HL-60/S4 treated with phorbol 12-myristate 13-acetate at 8.2 ng/mL for 4 days and 3 days (cell line): Measurements from ENCODE around the gene SNX27.
"Not testable (repeated sequence)": the region's sequence is repeated elsewhere in the genome, so short reads cannot be mapped to it uniquely, and the experiment has no call there.

Experiments used
- in situ Hi-C: fragments of 300-500 bp; cut with MboI; formaldehyde crosslinking; loops from 2 replicates; pipeline ENCODE4 v1.15.0; 2022; ENCODE audit warnings: low sequenced_read_pairs

Gene SNX27

GRCh38 chr1:151602550-151602949 is 9.3 kb upstream of the SNX27 start:
- in situ Hi-C loops: not testable (repeated sequence)

DNA sequence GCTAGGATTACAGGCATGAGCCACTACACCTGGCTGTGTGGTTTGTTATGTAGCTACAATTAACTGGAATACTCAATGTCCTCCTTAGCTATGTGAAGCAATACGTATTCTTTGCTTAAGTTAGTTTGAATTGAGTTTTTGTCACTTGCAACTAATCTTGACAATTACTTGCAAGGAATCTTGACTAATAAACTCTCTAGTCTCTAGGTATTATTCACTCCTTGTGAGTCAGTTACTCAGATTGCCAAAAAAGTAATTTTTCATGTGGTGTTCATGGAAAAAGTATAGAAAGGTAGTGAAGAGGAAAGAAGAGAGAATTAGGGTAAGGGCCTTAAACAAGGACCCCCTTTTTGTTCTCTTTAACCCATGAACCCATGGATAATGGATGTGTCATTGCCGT is 7.6 kb upstream of the SNX27 start:
- in situ Hi-C loops: no loop called here

DNA sequence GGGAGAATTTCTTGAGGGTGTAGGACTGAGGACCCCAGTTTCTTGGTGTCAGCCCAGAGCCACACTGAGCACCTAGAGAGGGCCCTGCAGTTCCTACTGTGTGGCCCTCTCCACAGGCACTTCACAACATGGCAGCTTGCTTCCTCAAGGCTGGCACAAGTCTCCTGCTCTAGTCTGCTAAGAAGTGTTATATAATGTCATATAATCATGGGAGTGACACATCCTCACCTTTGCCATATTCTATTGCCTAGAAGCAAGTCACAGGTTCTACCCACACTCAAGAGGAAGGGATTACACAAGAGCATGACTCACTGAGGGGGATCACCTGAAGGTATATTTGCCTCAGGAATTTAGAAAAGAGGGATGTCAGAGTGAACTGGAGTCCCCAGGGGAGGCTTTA is 5.5 kb upstream of the SNX27 start:
- in situ Hi-C loops: no loop called here

- in situ Hi-C loops: no loop called here
Observed at GRCh38 chr1:151606857-151607256, 5.0 kb upstream of the SNX27 start.

GRCh38 chr1:151610142-151610541 is 1.7 kb upstream of the SNX27 start:
- in situ Hi-C loops: no loop called here

DNA sequence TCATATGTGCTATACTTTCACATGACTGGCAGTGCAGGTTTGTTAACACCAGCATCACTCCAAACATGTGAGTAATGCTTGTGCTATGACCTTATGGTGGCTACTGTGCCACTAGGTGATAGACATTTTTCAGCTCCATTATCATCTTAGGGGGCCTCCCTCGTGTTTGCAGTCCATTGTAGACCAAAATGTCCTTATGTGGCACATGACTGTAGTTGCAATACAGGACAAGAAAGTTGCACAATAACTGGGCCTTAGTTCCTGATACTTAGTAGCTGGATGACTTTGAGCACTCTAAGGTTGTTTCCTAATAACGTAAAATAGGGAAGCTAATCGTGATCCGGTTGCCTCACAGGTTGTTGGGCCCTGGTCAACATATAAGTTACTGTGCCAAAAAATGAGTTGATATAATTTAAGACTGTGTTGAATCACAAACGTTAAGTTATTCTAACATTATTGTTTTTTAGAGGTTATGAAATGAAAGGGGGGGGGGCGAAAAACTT is 511 bp upstream of the SNX27 start:
- in situ Hi-C loops: no loop called here

DNA sequence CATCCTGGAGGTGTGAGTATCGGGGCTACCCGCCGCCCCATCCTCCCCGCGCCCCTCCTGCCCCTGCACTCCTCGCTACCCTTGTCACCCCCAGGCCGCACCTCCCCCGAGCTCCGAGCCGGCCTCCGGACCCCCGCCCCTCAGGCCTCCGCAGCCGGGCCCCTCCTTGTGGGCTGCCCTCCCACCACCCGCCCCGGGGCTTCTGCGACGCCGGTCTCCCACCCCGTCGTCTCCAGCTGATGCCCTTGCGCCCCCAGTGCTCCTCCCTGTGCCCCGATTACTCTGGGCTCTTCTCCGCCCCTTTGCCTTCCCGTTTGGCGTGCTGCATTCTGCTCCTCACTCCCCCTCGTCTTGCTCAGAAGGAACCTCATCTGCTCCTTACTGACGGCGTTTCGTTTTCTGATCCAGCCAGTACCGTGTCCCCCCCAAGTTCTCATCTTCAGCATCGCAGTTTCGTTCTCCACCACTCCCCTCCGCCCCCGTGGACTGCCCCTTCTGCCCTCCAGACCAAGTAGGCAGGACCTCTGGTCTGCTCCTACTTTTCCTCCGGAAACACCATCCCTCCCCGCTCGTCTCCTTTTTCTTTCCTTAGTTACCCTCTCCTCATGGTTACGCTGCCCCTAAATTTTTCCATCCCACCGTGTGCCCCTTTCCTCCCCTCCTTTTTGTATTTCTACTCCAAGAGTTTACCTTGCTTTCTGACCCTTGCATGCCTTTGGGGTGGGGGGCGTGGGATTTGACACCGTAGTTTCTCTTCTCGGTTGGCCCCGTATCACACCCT is 841 bp downstream of the SNX27 start:
- in situ Hi-C loops: no loop called here

GRCh38 chr1:151613282-151613780 is 1.5 kb downstream of the SNX27 start:
- in situ Hi-C loops: no loop called here

- in situ Hi-C loops: no loop called here
Observed at GRCh38 chr1:151615711-151616504, 4.1 kb downstream of the SNX27 start.

DNA sequence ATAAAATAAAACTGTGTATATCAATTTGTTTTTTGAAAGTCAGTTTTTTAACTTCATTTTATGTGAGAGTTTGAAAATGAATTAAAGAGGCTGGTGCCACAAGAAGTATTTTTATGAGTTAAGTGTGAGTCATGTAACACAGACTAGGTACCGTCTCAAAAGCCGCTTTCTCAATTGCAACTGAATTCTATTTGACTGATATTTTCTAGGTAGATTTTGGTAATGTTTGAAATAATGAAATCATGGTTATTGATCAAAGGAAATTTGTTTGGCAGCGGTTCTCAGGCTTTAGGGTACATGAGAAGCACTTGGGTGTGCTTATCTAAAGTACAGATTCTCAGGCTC is 4.6 kb downstream of the SNX27 start:
- in situ Hi-C loops: no loop called here

GRCh38 chr1:151618003-151618402 is 6.2 kb downstream of the SNX27 start:
- in situ Hi-C loops: no loop called here

GRCh38 chr1:151618470-151618869 is 6.6 kb downstream of the SNX27 start:
- in situ Hi-C loops: no loop called here

DNA sequence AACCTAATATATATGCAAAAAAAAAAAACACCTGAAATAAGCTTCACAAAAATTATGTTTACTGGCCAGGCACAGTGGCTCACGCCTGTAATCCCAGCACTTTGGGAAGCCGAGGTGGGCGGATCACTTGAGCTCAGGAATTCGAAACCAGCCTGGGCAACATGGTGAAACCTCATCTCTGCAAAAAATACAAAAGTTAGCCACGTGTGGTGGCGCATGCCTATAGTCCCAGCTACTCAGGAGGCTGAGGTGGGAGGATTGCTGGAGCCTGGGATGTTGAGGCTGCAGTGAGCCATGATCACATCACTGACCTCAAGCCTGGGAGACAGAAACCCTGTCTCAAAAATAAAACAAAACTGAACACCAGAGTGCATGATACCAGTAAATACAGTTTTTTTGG is 7.1 kb downstream of the SNX27 start:
- in situ Hi-C loops: not testable (repeated sequence)

DNA sequence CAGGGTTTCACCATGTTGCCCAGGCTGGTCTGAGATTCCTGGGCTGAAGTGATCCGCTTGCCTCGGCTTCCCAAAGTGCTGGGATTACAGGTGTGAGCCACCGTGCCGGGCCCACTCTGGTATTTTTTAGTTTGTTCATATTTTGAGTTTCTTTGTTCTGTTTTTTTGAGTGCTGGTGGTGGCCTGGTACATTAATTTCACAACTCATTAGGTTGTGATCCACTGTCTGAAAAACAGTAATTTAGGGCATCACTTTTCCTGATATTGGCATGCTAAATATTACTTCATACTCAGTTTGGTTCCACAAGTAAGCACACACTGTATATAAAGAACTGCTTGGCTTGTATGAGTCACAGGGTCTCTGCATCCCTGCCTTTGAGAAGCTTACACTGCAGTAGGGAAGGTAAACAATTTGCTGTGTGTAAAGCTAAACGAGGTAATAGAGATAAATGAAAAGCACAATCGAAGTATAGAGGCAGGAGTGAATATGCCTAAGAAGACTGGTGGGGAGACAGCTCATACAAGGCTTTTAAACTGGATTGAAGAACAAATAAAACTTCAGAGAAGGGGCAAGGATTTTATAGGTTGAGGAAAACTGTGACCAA is 7.7 kb downstream of the SNX27 start:
- in situ Hi-C loops: no loop called here

DNA sequence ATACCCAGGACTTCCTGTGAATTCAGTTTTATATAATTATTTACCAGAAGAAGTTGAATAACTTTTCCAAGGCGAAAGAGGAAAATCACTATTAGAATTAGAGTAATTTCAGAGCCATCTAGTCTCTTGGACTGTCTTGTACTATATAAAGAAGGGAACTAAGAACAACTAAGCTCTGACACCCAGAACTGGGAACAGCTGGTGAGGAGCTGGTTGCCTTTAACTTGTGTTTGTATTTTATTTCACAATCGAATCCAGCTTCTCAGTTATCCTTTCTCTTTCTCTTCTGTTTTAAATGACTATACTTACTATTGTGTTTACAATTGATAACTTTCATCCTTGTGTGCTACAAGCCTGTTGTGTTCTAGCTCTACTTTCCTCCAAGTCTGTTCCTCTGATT is 8.4 kb downstream of the SNX27 start:
- in situ Hi-C loops: no loop called here

GRCh38 chr1:151621351-151621750 is 9.5 kb downstream of the SNX27 start:
- in situ Hi-C loops: no loop called here

- in situ Hi-C loops: no loop called here
Observed at GRCh38 chr1:151624783-151625182, 12.9 kb downstream of the SNX27 start.

- in situ Hi-C loops: no loop called here
Observed at GRCh38 chr1:151626740-151627334, 15.0 kb downstream of the SNX27 start.

- in situ Hi-C loops: no loop called here
Observed at GRCh38 chr1:151629278-151629677, 17.4 kb downstream of the SNX27 start.

GRCh38 chr1:151635479-151636072 is 23.7 kb downstream of the SNX27 start:
- in situ Hi-C loops: no loop called here
